KG1 (cell line): ENCODE results near the gene ZC3HAV1.
"Not testable (repeated sequence)": the region's sequence is repeated elsewhere in the genome, so short reads cannot be mapped to it uniquely, and the experiment has no call there.

Source experiments
- DNase-seq: peaks from one replicate; lab custom pipeline; 2025; lab: John Stamatoyannopoulos, UW

ZC3HAV1 gene

GRCh38 chr7:139086454-139086853, 23.1 kb downstream of the ZC3HAV1 start:
- no peak for DNase-seq

GRCh38 chr7:139084709-139085108, 24.8 kb downstream of the ZC3HAV1 start:
- DNase-seq: no peak

- DNase-seq: no peak
Observed at GRCh38 chr7:139081584-139081983, 27.9 kb downstream of the ZC3HAV1 start.

GRCh38 chr7:139080905-139081304, 28.6 kb downstream of the ZC3HAV1 start:
- DNase-seq: no peak

- DNase-seq: no peak
Observed at GRCh38 chr7:139079861-139080260, 29.7 kb downstream of the ZC3HAV1 start.

GRCh38 chr7:139078911-139079310, 30.6 kb downstream of the ZC3HAV1 start:
- DNase-seq: no peak

GRCh38 chr7:139078399-139078798, 31.1 kb downstream of the ZC3HAV1 start:
- DNase-seq: no peak

- DNase-seq: not testable (repeated sequence)
Observed at GRCh38 chr7:139077706-139078105, 31.8 kb downstream of the ZC3HAV1 start.

- no peak for DNase-seq
Observed at GRCh38 chr7:139075871-139076686, 33.4 kb downstream of the ZC3HAV1 start.

GRCh38 chr7:139075031-139075652, 34.4 kb downstream of the ZC3HAV1 start:
- peak; percentile 24 for DNase-seq

- DNase-seq: no peak
Observed at GRCh38 chr7:139072796-139073195, 36.7 kb downstream of the ZC3HAV1 start.

- DNase-seq: no peak
Observed at GRCh38 chr7:139071680-139072079, 37.8 kb downstream of the ZC3HAV1 start.

GRCh38 chr7:139068544-139069399, 40.7 kb downstream of the ZC3HAV1 start:
- no peak for DNase-seq

- no peak for DNase-seq
Observed at GRCh38 chr7:139066315-139066714, 43.2 kb downstream of the ZC3HAV1 start.

GRCh38 chr7:139065323-139065722, 44.2 kb downstream of the ZC3HAV1 start:
- no peak for DNase-seq

- no peak for DNase-seq
Observed at GRCh38 chr7:139061416-139061815, 48.1 kb downstream of the ZC3HAV1 start.

GRCh38 chr7:139060695-139061237, 48.8 kb downstream of the ZC3HAV1 start:
- no peak for DNase-seq

- no peak for DNase-seq
Observed at GRCh38 chr7:139059905-139060304, 49.6 kb downstream of the ZC3HAV1 start.

GRCh38 chr7:139058943-139059342, 50.6 kb downstream of the ZC3HAV1 start:
- DNase-seq: no peak

- no peak for DNase-seq
Observed at GRCh38 chr7:139055674-139056073, 53.8 kb downstream of the ZC3HAV1 start.

- not testable (repeated sequence) for DNase-seq
Observed at GRCh38 chr7:139054656-139055055, 54.9 kb downstream of the ZC3HAV1 start.

GRCh38 chr7:139054101-139054500, 55.4 kb downstream of the ZC3HAV1 start:
- no peak for DNase-seq
